ENCODE data around the gene PDE11A. TPM values are rescaled to one million over a fixed set of nuclear protein-coding genes. Genes with fewer than 3 reads are reported as not detected.

Gene PDE11A
- total and polyA plus RNA-seq, 4 donors, result 0.11 to 1.3 (median 0.25) TPM; not detected in 1

GRCh38 chr2:177889818-177890460 is 182.6 kb downstream of the PDE11A start:
- H3K4me1 ChIP-seq (ENCODE audit: control insufficient read depth in 5 of 5, insufficient read depth in 5 of 5, low read length in 5 of 5), result peaks cover 0 to 8% (median 0%) of the 10 kb centered on the region in 5 donors
- no peak for TF ChIP-seq CTCF (IDR thresholded peaks at IDR 0.05; ENCODE audit: control extremely low read depth, extremely low read depth)
- no peak overlapping the region for H3K9ac ChIP-seq (ENCODE audit: insufficient read depth in 1 of 2, low read length in 2 of 2)
- no peaks in the 10 kb centered on the region for H3K36me3 ChIP-seq (ENCODE audit: control insufficient read depth in 4 of 4, insufficient read depth in 4 of 4, low read length in 4 of 4)
- H3K27me3 ChIP-seq (ENCODE audit: control insufficient read depth in 3 of 3, insufficient read depth in 3 of 3, low read length in 2 of 3), result no peaks in the 10 kb centered on the region
- no peak overlapping the region for H3K27ac ChIP-seq (ENCODE audit: low read depth in 1 of 2, low read length in 1 of 2)
- whole genome bisulfite sequencing, 2 donors, result 81 to 91% methylated on average over 1 of the region's 1 CpG
- DNase-seq (no peak), ATAC-seq (ENCODE audit: insufficient read depth, low FRiP score) (no peak)
- H3K9me3 ChIP-seq (ENCODE audit: control insufficient read depth in 4 of 4, insufficient read depth in 3 of 4, low read length in 3 of 4), result peaks cover 0 to 1% (median 0%) of the 10 kb centered on the region in 4 donors
- H3K4me3 ChIP-seq, result no peak overlapping the region

GRCh38 chr2:177888581-177888980 is 184.0 kb downstream of the PDE11A start:
- no peak overlapping the region for H3K27ac ChIP-seq (ENCODE audit: low read depth in 1 of 2, low read length in 1 of 2)
- no peak overlapping the region for H3K4me3 ChIP-seq
- H3K9me3 ChIP-seq (ENCODE audit: control insufficient read depth in 4 of 4, insufficient read depth in 3 of 4, low read length in 3 of 4), result peaks cover 0 to 1% (median 0%) of the 10 kb centered on the region in 4 donors
- 72 to 73% methylated on average over 2 of the region's 2 CpGs for WGBS, 2 donors
- no peak overlapping the region for H3K9ac ChIP-seq (ENCODE audit: insufficient read depth in 1 of 2, low read length in 2 of 2)
- H3K27me3 ChIP-seq (ENCODE audit: control insufficient read depth in 3 of 3, insufficient read depth in 3 of 3, low read length in 2 of 3), result no peaks in the 10 kb centered on the region
- DNase-seq (peak in 1 of 3 donors; percentile 5), ATAC-seq (ENCODE audit: insufficient read depth, low FRiP score) (no peak)
- H3K36me3 ChIP-seq (ENCODE audit: control insufficient read depth in 4 of 4, insufficient read depth in 4 of 4, low read length in 4 of 4), result no peaks in the 10 kb centered on the region
- no peak for TF ChIP-seq CTCF (IDR thresholded peaks at IDR 0.05; ENCODE audit: control extremely low read depth, extremely low read depth)
- H3K4me1 ChIP-seq (ENCODE audit: control insufficient read depth in 5 of 5, insufficient read depth in 5 of 5, low read length in 5 of 5), result no peaks in the 10 kb centered on the region

- no peaks in the 10 kb centered on the region for H3K4me1 ChIP-seq (ENCODE audit: control insufficient read depth in 5 of 5, insufficient read depth in 5 of 5, low read length in 5 of 5)
- no peak for TF ChIP-seq CTCF (IDR thresholded peaks at IDR 0.05; ENCODE audit: control extremely low read depth, extremely low read depth)
- ATAC-seq (ENCODE audit: insufficient read depth, low FRiP score) (no peak), DNase-seq (no peak)
- H3K4me3 ChIP-seq, result no peak overlapping the region
- no peak overlapping the region for H3K9ac ChIP-seq (ENCODE audit: insufficient read depth in 1 of 2, low read length in 2 of 2)
- no peaks in the 10 kb centered on the region for H3K36me3 ChIP-seq (ENCODE audit: control insufficient read depth in 4 of 4, insufficient read depth in 4 of 4, low read length in 4 of 4)
- no peak overlapping the region for H3K27ac ChIP-seq (ENCODE audit: low read depth in 1 of 2, low read length in 1 of 2)
- H3K27me3 ChIP-seq (ENCODE audit: control insufficient read depth in 3 of 3, insufficient read depth in 3 of 3, low read length in 2 of 3), result no peaks in the 10 kb centered on the region
- WGBS, 2 donors, result 85 to 94% methylated on average over 3 of the region's 3 CpGs
- peaks cover 0 to 1% (median 0%) of the 10 kb centered on the region in 4 donors for H3K9me3 ChIP-seq (ENCODE audit: control insufficient read depth in 4 of 4, insufficient read depth in 3 of 4, low read length in 3 of 4)
Observed at GRCh38 chr2:177887722-177888121, 184.9 kb downstream of the PDE11A start.

GRCh38 chr2:177886824-177887223 is 185.8 kb downstream of the PDE11A start:
- Histone ChIP-seq H3K4me1 (ENCODE audit: control insufficient read depth in 5 of 5, insufficient read depth in 5 of 5, low read length in 5 of 5) (no peaks in the 10 kb centered on the region), H3K27ac (ENCODE audit: low read depth in 1 of 2, low read length in 1 of 2) (no peak overlapping the region), H3K4me3 (no peak overlapping the region), H3K36me3 (ENCODE audit: control insufficient read depth in 4 of 4, insufficient read depth in 4 of 4, low read length in 4 of 4) (no peaks in the 10 kb centered on the region), H3K9ac (ENCODE audit: insufficient read depth in 1 of 2, low read length in 2 of 2) (no peak overlapping the region), H3K9me3 (ENCODE audit: control insufficient read depth in 4 of 4, insufficient read depth in 3 of 4, low read length in 3 of 4) (peaks cover 0 to 1% (median 0%) of the 10 kb centered on the region in 4 donors), H3K27me3 (ENCODE audit: control insufficient read depth in 3 of 3, insufficient read depth in 3 of 3, low read length in 2 of 3) (no peaks in the 10 kb centered on the region)
- ATAC-seq (ENCODE audit: insufficient read depth, low FRiP score) (no peak), DNase-seq (no peak)
- no peak for TF ChIP-seq CTCF (IDR thresholded peaks at IDR 0.05; ENCODE audit: control extremely low read depth, extremely low read depth)
- WGBS, 2 donors, result 73 to 74% methylated on average over 1 of the region's 1 CpG

Data from lung (tissue), 12 donors.